Measurements from ENCODE around the gene CROT.
"Not testable (repeated sequence)": the region's sequence is repeated elsewhere in the genome, so short reads cannot be mapped to it uniquely, and the experiment has no call there.

Gene CROT

GRCh38 chr7:87345166-87345927, at the start of gene CROT:
Gene CROT (plus strand): TSS chr7:87345664. CDS start chr7:87349069, 3,405 bp downstream.
- DNase-seq (ENCODE audit: low spot score) = peak; percentile 96

GRCh38 chr7:87300756-87301155, 44.7 kb upstream of the CROT start:
- no peak for DNase-seq (ENCODE audit: low spot score)

- DNase-seq (ENCODE audit: low spot score) = no peak
These were observed 34.6 kb upstream of the CROT start for GRCh38 chr7:87310790-87311419.

GRCh38 chr7:87312215-87312865, 33.1 kb upstream of the CROT start:
- DNase-seq (ENCODE audit: low spot score) = peak; percentile 52

GRCh38 chr7:87316097-87316700, 29.3 kb upstream of the CROT start:
- DNase-seq (ENCODE audit: low spot score) = no peak

GRCh38 chr7:87316846-87317552, 28.5 kb upstream of the CROT start:
- no peak for DNase-seq (ENCODE audit: low spot score)

- DNase-seq (ENCODE audit: low spot score) = no peak
These were observed 27.7 kb upstream of the CROT start for GRCh38 chr7:87317691-87318245.

- DNase-seq (ENCODE audit: low spot score) = no peak
These were observed 26.7 kb upstream of the CROT start for GRCh38 chr7:87318741-87319140.

GRCh38 chr7:87319154-87319581, 26.3 kb upstream of the CROT start:
- DNase-seq (ENCODE audit: low spot score) = not testable (repeated sequence)

- no peak for DNase-seq (ENCODE audit: low spot score)
These were observed 22.6 kb upstream of the CROT start for GRCh38 chr7:87322912-87323311.

GRCh38 chr7:87325576-87326370, 19.7 kb upstream of the CROT start:
- DNase-seq (ENCODE audit: low spot score) = no peak

GRCh38 chr7:87328281-87328680, 17.2 kb upstream of the CROT start:
- no peak for DNase-seq (ENCODE audit: low spot score)

- DNase-seq (ENCODE audit: low spot score) = no peak
These were observed 15.1 kb upstream of the CROT start for GRCh38 chr7:87330316-87330715.

- no peak for DNase-seq (ENCODE audit: low spot score)
These were observed 14.5 kb upstream of the CROT start for GRCh38 chr7:87330942-87331341.

- DNase-seq (ENCODE audit: low spot score) = no peak
These were observed 13.7 kb upstream of the CROT start for GRCh38 chr7:87331687-87332252.

GRCh38 chr7:87332321-87332720, 13.1 kb upstream of the CROT start:
- no peak for DNase-seq (ENCODE audit: low spot score)

GRCh38 chr7:87336136-87336535, 9.3 kb upstream of the CROT start:
- no peak for DNase-seq (ENCODE audit: low spot score)

- no peak for DNase-seq (ENCODE audit: low spot score)
These were observed 8.1 kb upstream of the CROT start for GRCh38 chr7:87337331-87337730.

- DNase-seq (ENCODE audit: low spot score) = no peak
These were observed 6.0 kb upstream of the CROT start for GRCh38 chr7:87339373-87339897.

GRCh38 chr7:87341441-87341840, 4.0 kb upstream of the CROT start:
- DNase-seq (ENCODE audit: low spot score) = no peak

Measured in globus pallidus (tissue), 1 donor.